Right lobe of liver (tissue), 4 donors: Measurements from ENCODE around the gene IL22RA1.

Experiments used
- CTCF ChIP-seq, 4 donors: fragments of 200-600 bp in 3 of 4; fragments of 450-650 bp in 1 of 4; IDR thresholded peaks; one replicate each; pipeline versions ENCODE4 v1.5.1 to v1.8.0; 2016 to 2022; ENCODE audit warnings: antibody characterized with exemption in 4 of 4, mild to moderate bottlenecking in 2 of 4
- POLR2A ChIP-seq: fragments of 450-650 bp; IDR thresholded peaks from one replicate; pipeline ENCODE4 v1.6.1; 2017; ENCODE audit warnings: antibody characterized with exemption, mild to moderate bottlenecking
- donor health status: DM: no; HTN: no; CAD: no.
- donor health status: DM: no; HTN: no; CAD: no.
- donor health status: DM: no; HTN: yes; CAD: no.

DNA sequence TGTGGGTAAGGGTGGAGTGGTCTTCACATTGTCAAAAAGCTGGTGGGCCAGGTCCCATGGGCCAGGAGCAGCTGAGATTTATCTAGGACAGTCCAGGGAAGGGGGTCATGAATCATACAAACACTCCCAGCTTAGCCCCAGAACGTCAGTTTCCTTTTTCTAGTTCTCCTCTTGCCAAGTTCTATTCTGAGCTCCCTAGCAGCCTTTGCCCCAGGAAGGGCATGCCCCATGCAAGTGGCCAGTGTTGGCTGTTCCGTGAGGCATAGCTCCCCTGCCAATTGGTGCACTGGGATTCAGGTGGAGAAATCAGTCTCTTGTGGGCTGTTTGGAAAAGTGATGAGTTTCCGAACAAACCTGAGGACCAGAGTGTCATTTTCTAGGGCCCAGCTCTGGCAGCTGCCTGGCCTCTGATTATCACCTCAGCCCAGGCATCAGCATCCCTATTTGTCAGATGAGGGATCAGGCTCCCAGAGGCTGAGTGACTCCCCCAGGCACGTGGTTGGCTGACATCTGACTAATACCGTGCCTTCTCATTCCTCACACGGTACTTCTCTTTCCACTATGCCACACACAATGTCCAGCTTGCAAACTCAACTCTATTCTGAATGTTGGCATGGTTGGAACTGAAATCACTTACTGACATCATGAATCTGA, 16.8 kb downstream of the IL22RA1 start:
- no peak for TF ChIP-seq CTCF (IDR thresholded peaks at IDR 0.05)
- TF ChIP-seq POLR2A, result no peak
